ENCODE data around the gene CLK2. TPM values are rescaled to one million over a fixed set of nuclear protein-coding genes. Genes with fewer than 3 reads are reported as not detected.

Gene CLK2
- total and polyA plus RNA-seq, 2 of the 13 experiments (the other 11 are each of a cell fraction or from before 2014, with no cell fraction given), result 20.1 to 73.5 TPM

- TF ChIP-seq ZNF446 (CRISPR knock-in tag; IDR thresholded peaks at IDR 0.05) (peak; percentile 66; the same call in 1 of the 2 replicates), RNF219 (CRISPR knock-in tag; IDR thresholded peaks at IDR 0.05) (no peak), ZFP91 (CRISPR knock-in tag; IDR thresholded peaks at IDR 0.05; ENCODE audit: borderline replicate concordance) (peak; percentile 72), ZNF672 (CRISPR knock-in tag; IDR thresholded peaks at IDR 0.05) (no peak), FOXP1 (IDR thresholded peaks at IDR 0.05) (no peak), FOXP1 (CRISPR knock-in tag; IDR thresholded peaks at IDR 0.05) (0 out of 2 replicates have a peak, but pooled peaks have one; percentile 25), PHF8 (CRISPR knock-in tag; IDR thresholded peaks at IDR 0.05) (peak; percentile 72), CBX1 (IDR thresholded peaks at IDR 0.05; ENCODE audit: low read depth) (peak; percentile 47), USF2 (IDR thresholded peaks at IDR 0.05; ENCODE audit: low read depth, low read length) (peak; percentile 75), USF2 (CRISPR knock-in tag; IDR thresholded peaks at IDR 0.05; ENCODE audit: borderline replicate concordance) (peak; percentile 89; the same call in 1 of the 2 replicates), GPN1 (CRISPR knock-in tag; IDR thresholded peaks at IDR 0.05; ENCODE audit: borderline replicate concordance) (no peak), NCOR1 (IDR thresholded peaks at IDR 0.05; ENCODE audit: borderline replicate concordance, low read length) (peak; percentile 42; the same call in 1 of the 2 replicates), SNAPC4 (CRISPR knock-in tag; IDR thresholded peaks at IDR 0.05) (no peak), ZNF614 (CRISPR knock-in tag; IDR thresholded peaks at IDR 0.05; ENCODE audit: borderline replicate concordance) (peak; percentile 62; the same call in 1 of the 2 replicates), MTA1 (CRISPR knock-in tag; IDR thresholded peaks at IDR 0.05; ENCODE audit: borderline replicate concordance) (no peak; the same call in 1 of the 2 replicates), GLMP (CRISPR knock-in tag; IDR thresholded peaks at IDR 0.05; ENCODE audit: borderline replicate concordance) (no peak)
These were observed at the start of gene CLK2 (continued) for GRCh38 chr1:155273343-155274245.

Measured in HepG2 (cell line).